ENCODE data around the gene CACNA2D4.

The CACNA2D4 gene

GRCh38 chr12:1857086-1857485, 61.4 kb downstream of the CACNA2D4 start:
- DNase-seq (ENCODE audit: insufficient read length, low spot score) (no peak), FAIRE-seq (no peak)
- TF ChIP-seq SPI1 (IDR thresholded peaks at IDR 0.05; ENCODE audit: low read depth, low read length) (no peak), PAX5 (IDR thresholded peaks at IDR 0.05; ENCODE audit: insufficient read depth, low read length, severe bottlenecking) (no peak), POLR2AphosphoS5 (IDR thresholded peaks at IDR 0.05; ENCODE audit: low read depth, low read length) (no peak)

- no peak for TF ChIP-seq POLR2A (IDR thresholded peaks at IDR 0.05; ENCODE audit: low read depth, low read length)
- TF ChIP-seq TAF1 (IDR thresholded peaks at IDR 0.05; ENCODE audit: low read depth, low read length) = no peak
- no peak for TF ChIP-seq PAX5 (IDR thresholded peaks at IDR 0.05; ENCODE audit: insufficient read depth, low read length, severe bottlenecking)
- no peak for TF ChIP-seq POLR2AphosphoS5 (IDR thresholded peaks at IDR 0.05; ENCODE audit: low read depth, low read length)
- TF ChIP-seq POU2F2 (IDR thresholded peaks at IDR 0.05; ENCODE audit: low read depth, low read length) = no peak
- no peak for DNase-seq (ENCODE audit: insufficient read length, low spot score)
- no peak for FAIRE-seq
Observed at GRCh38 chr12:1855241-1855640, 63.2 kb downstream of the CACNA2D4 start.

DNA sequence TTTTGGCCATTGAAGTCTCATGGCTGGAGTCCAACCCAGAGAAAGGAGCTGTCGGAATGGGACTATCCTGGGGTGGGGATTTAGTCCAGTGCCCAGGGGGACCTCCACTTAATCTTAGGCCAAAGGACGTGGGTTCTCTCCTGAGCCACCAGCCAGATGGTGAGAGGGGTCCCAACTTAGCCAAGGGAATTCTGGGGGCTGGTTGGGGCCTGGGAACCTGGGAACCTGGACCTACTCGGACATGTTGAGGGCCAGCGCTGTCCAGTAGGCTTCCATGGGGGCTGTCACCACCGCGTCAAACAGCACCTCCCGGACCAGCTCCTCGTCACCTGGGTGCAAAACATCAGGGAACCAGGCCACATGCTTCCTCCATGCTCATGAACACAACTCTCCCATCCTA, 64.7 kb downstream of the CACNA2D4 start:
- no peak for DNase-seq (ENCODE audit: insufficient read length, low spot score)
- TF ChIP-seq SPI1 (IDR thresholded peaks at IDR 0.05; ENCODE audit: low read depth, low read length) (no peak), PAX5 (IDR thresholded peaks at IDR 0.05; ENCODE audit: insufficient read depth, low read length, severe bottlenecking) (no peak), TAF1 (IDR thresholded peaks at IDR 0.05; ENCODE audit: low read depth, low read length) (no peak), POU2F2 (IDR thresholded peaks at IDR 0.05; ENCODE audit: low read depth, low read length) (no peak), POLR2A (IDR thresholded peaks at IDR 0.05; ENCODE audit: low read depth, low read length) (no peak), POLR2AphosphoS5 (IDR thresholded peaks at IDR 0.05; ENCODE audit: low read depth, low read length) (no peak)
- no peak for FAIRE-seq

GRCh38 chr12:1852076-1852475, 66.4 kb downstream of the CACNA2D4 start:
- TF ChIP-seq POU2F2 (IDR thresholded peaks at IDR 0.05; ENCODE audit: low read depth, low read length) (no peak), TAF1 (IDR thresholded peaks at IDR 0.05; ENCODE audit: low read depth, low read length) (no peak), PAX5 (IDR thresholded peaks at IDR 0.05; ENCODE audit: insufficient read depth, low read length, severe bottlenecking) (no peak), SPI1 (IDR thresholded peaks at IDR 0.05; ENCODE audit: low read depth, low read length) (no peak), POLR2AphosphoS5 (IDR thresholded peaks at IDR 0.05; ENCODE audit: low read depth, low read length) (no peak), POLR2A (IDR thresholded peaks at IDR 0.05; ENCODE audit: low read depth, low read length) (no peak)
- no peak for DNase-seq (ENCODE audit: insufficient read length, low spot score)
- no peak for FAIRE-seq

- no peak for TF ChIP-seq POU2F2 (IDR thresholded peaks at IDR 0.05; ENCODE audit: low read depth, low read length)
- TF ChIP-seq POLR2AphosphoS5 (IDR thresholded peaks at IDR 0.05; ENCODE audit: low read depth, low read length) = no peak
- TF ChIP-seq POLR2A (IDR thresholded peaks at IDR 0.05; ENCODE audit: low read depth, low read length) = no peak
- TF ChIP-seq TAF1 (IDR thresholded peaks at IDR 0.05; ENCODE audit: low read depth, low read length) = no peak
- no peak for TF ChIP-seq PAX5 (IDR thresholded peaks at IDR 0.05; ENCODE audit: insufficient read depth, low read length, severe bottlenecking)
- no peak for TF ChIP-seq SPI1 (IDR thresholded peaks at IDR 0.05; ENCODE audit: low read depth, low read length)
- DNase-seq (ENCODE audit: insufficient read length, low spot score) (no peak), FAIRE-seq (no peak)
Observed at GRCh38 chr12:1851151-1851701, 67.2 kb downstream of the CACNA2D4 start.

DNA sequence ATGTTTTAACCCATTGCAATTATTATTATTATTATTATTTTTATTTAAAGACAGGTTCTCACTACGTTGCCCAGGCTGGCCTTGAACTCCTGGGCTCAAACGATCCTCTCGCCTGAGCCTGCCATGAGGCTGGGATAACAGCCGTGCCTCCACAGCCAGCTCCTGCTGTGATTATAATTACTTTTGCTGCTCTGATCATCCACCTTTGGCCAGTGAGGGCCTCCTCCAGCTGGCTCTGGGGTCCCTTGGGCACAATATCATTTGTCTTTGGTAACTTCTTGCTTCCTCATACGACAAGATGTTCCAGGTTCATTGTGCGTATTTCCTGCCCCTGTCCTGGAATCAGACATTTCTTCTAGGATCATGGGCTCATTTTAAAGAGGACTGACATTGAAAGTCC, 69.7 kb downstream of the CACNA2D4 start:
- DNase-seq (ENCODE audit: insufficient read length, low spot score) (no peak), FAIRE-seq (no peak)
- TF ChIP-seq POLR2AphosphoS5 (IDR thresholded peaks at IDR 0.05; ENCODE audit: low read depth, low read length) (no peak), POU2F2 (IDR thresholded peaks at IDR 0.05; ENCODE audit: low read depth, low read length) (no peak)

- DNase-seq (ENCODE audit: insufficient read length, low spot score) = no peak
- TF ChIP-seq SPI1 (IDR thresholded peaks at IDR 0.05; ENCODE audit: low read depth, low read length) = no peak
- no peak for TF ChIP-seq TAF1 (IDR thresholded peaks at IDR 0.05; ENCODE audit: low read depth, low read length)
- TF ChIP-seq POLR2AphosphoS5 (IDR thresholded peaks at IDR 0.05; ENCODE audit: low read depth, low read length) = no peak
- no peak for TF ChIP-seq PAX5 (IDR thresholded peaks at IDR 0.05; ENCODE audit: insufficient read depth, low read length, severe bottlenecking)
- no peak for TF ChIP-seq POU2F2 (IDR thresholded peaks at IDR 0.05; ENCODE audit: low read depth, low read length)
- TF ChIP-seq POLR2A (IDR thresholded peaks at IDR 0.05; ENCODE audit: low read depth, low read length) = no peak
- no peak for FAIRE-seq
Observed at GRCh38 chr12:1848146-1848545, 70.3 kb downstream of the CACNA2D4 start.

- FAIRE-seq (no peak), DNase-seq (ENCODE audit: insufficient read length, low spot score) (no peak)
- TF ChIP-seq SPI1 (IDR thresholded peaks at IDR 0.05; ENCODE audit: low read depth, low read length) (no peak), POLR2AphosphoS5 (IDR thresholded peaks at IDR 0.05; ENCODE audit: low read depth, low read length) (no peak), TAF1 (IDR thresholded peaks at IDR 0.05; ENCODE audit: low read depth, low read length) (no peak), POU2F2 (IDR thresholded peaks at IDR 0.05; ENCODE audit: low read depth, low read length) (no peak), PAX5 (IDR thresholded peaks at IDR 0.05; ENCODE audit: insufficient read depth, low read length, severe bottlenecking) (no peak), POLR2A (IDR thresholded peaks at IDR 0.05; ENCODE audit: low read depth, low read length) (no peak)
Observed at GRCh38 chr12:1847411-1847810, 71.0 kb downstream of the CACNA2D4 start.

DNA sequence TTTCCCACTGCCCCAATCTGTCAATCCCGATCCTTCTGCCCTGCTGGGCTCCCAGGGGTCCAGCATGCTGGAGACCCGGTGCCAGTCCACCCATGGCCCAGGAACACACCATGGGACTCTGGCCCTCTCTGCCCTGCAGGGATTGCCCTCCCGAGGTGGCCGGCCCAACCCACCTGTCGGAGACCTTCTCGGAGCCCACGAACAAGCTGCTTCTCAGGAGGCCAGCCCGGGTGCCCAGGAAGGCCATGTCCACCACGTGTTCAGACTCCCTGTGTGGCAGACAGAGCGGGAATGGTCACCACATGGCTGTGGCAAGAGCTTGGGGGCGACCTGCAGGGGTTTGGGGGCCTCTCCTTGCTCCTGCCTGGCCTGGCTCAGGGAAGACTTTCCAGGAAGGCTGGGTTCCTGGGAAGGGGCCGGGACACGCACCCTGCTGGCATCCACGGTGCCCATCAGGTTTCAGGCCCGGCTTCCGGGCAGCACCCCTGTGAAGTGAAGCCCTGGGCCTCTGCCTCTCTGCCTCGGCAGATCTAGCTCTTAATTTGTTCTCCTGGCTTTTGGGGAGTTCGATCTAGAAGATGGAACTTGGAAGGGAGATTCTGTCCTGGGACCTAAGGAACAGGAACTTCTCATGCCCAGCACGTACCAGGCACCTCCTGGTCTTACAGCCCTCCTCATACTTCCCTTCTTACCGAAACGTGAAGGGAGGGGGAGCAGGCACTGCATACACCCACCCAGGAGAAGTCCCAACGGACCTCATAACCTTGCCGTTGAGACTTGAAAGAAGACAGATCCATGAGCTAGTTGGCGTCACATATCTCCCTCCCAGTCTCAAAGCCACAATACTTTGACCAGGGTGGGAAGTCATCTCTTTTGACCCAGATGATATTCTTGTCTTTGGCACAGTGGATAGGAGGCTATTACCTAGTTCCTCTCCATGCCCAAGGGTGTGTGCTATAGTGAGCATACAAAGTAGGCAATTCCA, 71.7 kb downstream of the CACNA2D4 start:
- DNase-seq (ENCODE audit: insufficient read length, low spot score) = no peak
- TF ChIP-seq PAX5 (IDR thresholded peaks at IDR 0.05; ENCODE audit: insufficient read depth, low read length, severe bottlenecking) (no peak), POU2F2 (IDR thresholded peaks at IDR 0.05; ENCODE audit: low read depth, low read length) (no peak), POLR2AphosphoS5 (IDR thresholded peaks at IDR 0.05; ENCODE audit: low read depth, low read length) (no peak), TAF1 (IDR thresholded peaks at IDR 0.05; ENCODE audit: low read depth, low read length) (no peak), POLR2A (IDR thresholded peaks at IDR 0.05; ENCODE audit: low read depth, low read length) (no peak), SPI1 (IDR thresholded peaks at IDR 0.05; ENCODE audit: low read depth, low read length) (no peak)
- FAIRE-seq = no peak

All from GM12891 (cell line).